NK-92 (cell line): ENCODE data around the gene GCH1.

Experiments used
- DNase-seq: peaks from one replicate; lab custom pipeline; 2025; ENCODE audit not compliant: unreplicated experiment; lab: John Stamatoyannopoulos, UW

Gene GCH1

DNA sequence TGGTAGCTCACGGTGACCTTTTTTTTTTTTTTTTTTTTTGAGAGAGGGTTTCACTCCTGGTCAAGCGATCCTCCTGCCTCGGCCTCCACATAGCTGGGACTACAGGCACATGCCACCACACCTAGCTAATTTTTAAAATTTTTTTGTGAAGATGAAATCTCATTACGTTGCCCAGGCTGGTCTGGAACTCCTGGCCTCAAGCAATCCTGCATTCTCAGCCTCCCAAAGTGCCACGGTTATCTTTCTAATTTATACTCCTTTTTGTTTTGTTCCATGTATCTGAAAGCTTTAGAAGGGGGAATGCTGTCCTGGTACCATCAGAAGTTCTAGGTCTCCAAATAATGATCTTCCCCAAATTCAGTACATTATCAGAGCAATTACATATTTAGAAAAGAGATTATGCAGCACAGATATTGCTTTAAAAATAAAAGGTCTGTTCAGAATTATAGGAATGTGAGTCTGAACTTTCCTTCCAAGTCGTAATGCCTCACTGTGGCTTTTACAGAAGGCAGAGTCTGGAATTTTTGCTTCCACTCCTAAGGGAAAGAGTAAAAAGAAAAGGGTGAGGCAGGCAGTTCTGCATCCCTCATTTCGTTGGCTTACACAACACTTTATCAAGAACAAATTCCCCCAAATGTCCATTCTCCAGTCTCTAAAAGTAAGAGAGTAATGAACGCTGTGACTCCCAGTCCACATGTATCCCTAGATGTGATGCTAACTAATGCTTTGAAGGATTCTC, 73.0 kb downstream of the GCH1 start:
- DNase-seq, result no peak

- DNase-seq, result no peak
Measured at GRCh38 chr14:54828037-54828436, 74.6 kb downstream of the GCH1 start.

DNA sequence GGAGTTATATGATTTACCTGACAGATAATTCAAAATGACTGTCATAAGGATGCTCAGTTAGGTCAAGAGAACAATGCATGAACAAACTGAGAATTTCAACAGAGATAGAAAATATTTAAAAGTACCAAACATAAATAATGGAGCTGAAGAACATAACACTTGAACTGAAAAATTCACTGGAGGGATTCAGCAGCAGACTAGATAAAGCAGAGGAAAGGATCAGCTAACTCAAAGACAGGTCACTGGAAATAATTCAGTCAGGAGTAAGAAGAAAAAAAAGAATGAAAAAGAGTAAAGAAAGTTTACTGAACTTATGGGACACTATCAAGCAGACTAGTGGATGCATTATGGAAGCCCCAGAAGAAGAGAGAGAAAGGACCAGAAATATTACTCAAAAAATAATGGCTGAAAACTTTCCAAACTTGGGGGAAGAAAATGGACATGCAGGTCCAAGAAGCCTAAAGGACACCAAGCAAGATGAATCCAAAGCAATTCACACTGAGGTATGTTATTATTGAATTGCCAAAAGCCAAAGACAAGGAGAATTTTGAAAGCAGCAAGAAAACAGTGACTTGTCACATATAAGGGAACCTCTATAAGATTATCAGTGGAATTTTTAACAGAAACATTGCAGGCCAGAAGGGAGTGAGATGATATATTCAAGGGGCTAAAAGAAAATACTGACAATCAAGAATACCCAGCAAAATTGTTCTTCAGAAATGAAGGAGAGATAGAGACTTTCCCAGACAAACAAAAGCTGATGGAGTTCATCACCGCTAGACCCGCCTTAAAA, 78.7 kb downstream of the GCH1 start:
- DNase-seq, result no peak

GRCh38 chr14:54822685-54823084, 79.9 kb downstream of the GCH1 start:
- DNase-seq, result no peak

DNA sequence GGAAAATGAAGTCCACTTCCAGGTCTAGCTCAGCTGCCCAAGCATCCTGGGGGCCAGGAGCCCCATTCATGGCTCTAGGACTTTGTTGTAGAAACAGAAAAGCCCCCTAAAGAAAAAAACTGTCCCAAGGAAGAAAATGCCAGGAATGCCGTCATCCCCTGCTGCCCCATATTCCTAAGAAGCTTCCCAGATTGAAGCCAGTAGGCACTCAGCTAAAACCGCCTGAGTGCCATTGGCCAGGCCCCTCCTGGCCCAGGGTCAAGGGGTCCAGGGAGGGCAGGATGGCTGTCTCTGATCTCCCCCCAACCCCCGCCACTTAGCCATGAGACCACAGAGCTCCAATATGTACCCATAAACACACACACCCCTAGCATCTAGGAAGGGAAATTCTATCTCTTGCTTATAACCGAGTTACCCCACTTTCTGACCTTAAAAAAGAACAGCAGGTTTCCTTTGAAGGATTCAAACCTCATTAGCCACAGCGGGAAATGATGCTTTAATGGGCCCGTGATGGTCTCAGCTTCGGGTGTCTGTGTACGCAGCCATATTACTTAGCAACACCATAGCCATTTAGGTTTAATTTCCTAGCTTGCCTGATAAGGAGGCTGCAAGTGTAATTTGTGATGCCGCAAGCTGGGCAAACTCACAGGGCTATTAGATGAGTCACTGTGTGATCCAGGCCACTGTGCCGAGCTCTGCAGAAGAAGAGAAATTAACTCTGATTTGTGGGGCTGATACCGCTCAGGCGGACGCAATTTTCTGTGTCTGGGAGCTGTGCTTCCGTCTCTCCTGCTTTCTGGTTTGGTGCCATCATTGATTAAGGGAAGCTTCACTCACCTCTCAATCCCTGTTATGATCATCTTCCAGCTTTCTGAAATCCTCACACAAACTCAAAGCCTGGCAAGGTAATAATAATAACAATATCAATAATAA, 84.2 kb downstream of the GCH1 start:
- DNase-seq, result no peak

- DNase-seq, result no peak
Measured at GRCh38 chr14:54817506-54817905, 85.1 kb downstream of the GCH1 start.

- DNase-seq, result no peak
Measured at GRCh38 chr14:54816450-54816849, 86.2 kb downstream of the GCH1 start.

DNA sequence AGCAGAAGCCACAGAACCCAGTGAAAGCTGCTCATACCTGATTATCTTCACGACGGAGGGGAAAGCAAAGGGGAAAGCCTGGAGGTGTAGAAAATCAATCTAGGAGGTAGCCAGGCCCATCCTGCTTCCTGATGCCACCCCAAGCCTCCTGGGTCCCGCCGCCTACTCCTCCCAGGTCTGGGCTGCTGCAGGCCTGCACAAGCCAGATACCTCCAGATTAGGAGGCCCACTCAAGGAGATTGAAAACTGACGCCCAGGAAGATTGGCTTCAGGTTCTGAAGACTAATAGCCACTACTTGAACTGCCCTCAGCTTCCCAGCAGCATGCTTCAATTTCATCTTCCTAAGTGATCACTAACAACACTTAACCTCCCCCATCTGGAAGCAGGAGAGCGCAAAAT, 87.1 kb downstream of the GCH1 start:
- no peak for DNase-seq

- no peak for DNase-seq
Measured at GRCh38 chr14:54815016-54815415, 87.6 kb downstream of the GCH1 start.

GRCh38 chr14:54814076-54814475, 88.5 kb downstream of the GCH1 start:
- DNase-seq, result no peak

DNA sequence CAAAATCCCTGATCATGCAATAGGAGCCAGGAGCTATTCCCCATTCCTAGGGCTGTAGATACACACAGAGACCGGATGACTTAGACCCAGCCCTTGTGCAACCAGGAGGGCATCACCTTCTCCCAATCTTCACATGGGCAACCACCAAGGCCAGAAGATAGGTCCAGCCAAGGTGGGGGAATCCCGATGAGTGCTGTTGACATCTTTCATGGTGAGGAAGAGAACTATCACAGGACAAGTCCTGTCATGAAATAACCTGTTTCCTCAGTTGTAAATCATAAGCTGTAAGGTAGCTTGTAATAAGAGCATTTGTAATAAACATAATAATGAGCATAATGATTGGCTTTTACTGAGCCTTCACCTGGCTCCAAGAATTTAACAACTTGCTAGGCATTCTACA, 89.5 kb downstream of the GCH1 start:
- no peak for DNase-seq

GRCh38 chr14:54812617-54813016, 90.0 kb downstream of the GCH1 start:
- no peak for DNase-seq

GRCh38 chr14:54809767-54810166, 92.9 kb downstream of the GCH1 start:
- no peak for DNase-seq

DNA sequence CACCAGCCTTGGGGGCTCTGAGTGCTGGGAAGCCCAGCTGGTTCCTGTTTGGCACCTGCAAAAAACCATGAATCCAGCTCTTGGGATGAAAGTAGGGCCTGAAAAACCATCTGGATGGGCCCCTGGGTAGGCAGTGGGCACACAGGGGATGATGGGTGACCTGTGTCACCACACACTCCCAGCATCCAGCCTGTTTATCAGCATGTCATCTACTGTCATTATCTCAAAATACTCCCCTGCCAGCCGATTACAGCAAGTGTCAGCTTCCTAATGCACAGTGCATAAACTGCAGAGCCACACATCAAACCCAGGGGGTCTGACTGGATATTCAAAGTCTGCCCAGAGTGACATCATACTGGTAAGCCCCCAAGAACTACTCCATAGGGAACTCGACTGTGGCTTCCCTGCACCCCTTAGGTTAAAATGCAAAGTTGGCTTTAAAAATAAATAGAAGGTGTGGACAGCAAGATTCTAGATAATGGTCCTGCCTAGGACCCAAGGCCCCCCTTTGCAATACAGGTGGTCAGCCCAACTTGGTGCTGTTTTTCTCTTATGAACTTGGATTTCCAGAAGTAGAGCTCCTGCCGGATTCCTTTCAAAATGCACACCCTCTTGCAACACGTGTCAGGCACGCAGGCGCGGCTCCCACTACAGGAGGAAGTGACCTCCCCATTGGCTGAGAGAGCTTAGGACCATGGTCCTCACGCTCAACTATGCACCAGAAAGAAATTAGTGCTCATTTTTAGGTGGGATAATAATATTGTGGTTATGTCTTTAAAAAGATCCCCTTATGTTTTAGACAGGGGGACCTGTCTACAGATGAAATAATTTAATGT, 94.1 kb downstream of the GCH1 start:
- no peak for DNase-seq

DNA sequence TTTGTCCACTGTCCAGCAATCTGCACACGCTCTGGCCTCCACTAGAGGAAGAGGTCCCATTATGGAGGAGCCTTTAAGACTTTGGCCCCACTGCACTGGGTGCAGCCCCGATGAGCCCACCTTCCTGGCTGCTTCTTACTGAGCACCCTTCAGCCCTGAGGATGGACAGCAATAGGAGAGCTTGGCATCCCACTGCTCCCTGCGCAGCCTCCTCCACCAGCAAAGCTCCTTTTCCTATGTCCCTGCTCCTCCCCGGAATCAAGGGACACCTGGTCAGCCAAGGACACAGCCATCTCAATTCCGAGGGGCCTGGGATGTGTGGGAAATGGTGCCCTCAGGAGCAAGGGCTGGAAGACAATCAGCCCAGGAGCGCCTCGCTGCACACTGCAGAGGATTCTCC, 94.7 kb downstream of the GCH1 start:
- no peak for DNase-seq

DNA sequence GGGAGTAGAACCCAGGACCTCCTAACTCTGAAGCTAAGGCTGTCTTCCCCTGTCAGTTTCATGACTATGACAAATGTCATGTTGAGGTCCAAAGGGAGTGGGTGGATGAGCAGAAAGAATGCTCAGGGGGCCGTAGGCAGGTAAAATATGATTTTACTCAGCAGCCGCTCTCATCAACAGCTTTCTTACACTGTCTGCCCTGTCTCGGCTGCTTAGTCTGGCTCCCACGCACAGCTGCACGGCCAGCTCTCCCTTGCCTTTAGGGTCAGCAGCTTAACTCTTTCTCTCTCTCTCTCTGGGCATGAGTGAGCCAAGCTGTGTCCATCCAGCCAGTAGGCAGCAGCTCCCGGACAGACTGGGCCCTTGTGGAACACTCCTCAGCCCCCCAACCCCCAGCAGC, 95.2 kb downstream of the GCH1 start:
- DNase-seq, result no peak

DNA sequence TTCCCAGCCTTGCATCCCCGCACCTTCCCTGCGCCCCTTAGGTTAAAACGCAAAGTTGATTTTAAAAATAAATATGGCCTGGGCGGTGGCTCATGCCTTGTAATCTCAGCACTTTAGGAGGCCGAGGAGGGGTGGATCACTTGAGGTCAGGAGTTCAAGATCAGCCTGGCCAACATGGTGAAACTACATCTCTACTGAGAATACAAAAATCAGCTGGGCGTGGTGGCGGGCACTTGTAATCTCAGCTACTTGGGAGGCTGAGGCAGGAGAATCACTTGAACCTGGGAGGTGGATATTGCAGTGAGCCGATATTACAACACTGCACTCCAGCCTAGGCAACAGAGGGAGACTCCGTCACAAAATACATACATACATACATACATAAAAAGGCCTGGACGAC, 96.0 kb downstream of the GCH1 start:
- no peak for DNase-seq

DNA sequence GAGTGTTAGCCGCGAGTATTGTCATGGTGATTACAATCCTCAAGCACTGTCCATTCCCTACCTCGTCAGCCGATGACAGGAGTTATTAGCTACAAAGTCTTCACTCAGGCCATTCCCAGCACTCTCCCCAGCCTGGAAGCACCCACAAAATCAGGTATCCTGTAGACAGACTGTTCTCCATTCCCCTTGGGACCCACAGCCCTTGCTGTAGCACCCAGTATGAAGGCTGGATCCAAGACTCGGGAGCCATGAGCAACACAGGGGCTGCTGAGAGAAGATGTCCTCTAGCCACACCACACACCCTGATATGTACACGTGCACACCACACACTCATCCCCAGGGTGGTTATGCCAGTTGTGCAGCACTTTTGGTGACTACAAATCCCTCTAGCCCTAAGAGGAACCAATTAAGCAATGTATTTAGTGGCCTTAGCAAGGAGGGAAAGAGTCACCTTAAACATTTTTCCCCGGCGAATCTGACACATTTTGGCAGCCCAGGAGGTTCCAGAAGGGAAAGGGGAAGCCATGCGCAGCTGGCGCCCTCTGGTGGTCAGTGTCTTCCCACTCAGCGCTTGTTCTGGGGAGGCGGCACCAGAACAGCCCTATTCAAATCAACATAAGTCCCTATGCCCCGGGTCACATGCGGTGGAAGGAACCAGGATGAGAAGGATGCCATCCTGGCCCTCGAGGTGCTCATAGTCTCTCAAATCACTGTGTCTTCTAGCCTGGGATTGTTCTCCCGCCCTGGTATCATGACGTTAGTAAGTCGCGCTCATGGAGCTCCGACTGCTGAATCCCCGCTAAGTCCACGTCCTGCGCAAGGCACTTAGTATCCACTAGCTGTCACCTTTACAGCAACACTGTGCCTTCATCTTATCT, 96.9 kb downstream of the GCH1 start:
- DNase-seq, result no peak

- no peak for DNase-seq
Measured at GRCh38 chr14:54805070-54805444, 97.6 kb downstream of the GCH1 start.

GRCh38 chr14:54804538-54805041, 98.0 kb downstream of the GCH1 start:
- DNase-seq, result no peak
